Transverse colon (tissue), 4 donors: ENCODE data around the gene CT45A8. TPM values are rescaled to one million over a fixed set of nuclear protein-coding genes. Genes with fewer than 3 reads are reported as not detected.
"Not testable (repeated sequence)": the region's sequence is repeated elsewhere in the genome, so short reads cannot be mapped to it uniquely, and the experiment has no call there.

ENCODE experiments used
- DNase-seq: peaks from one replicate; pipeline ENCODE4 v3.0.0-alpha.2; 2019
- H3K27ac ChIP-seq, 4 donors: fragments of 200-600 bp; sonication (generic); 2 replicates each; pipeline ENCODE4 v1.5.1; 2016 to 2018; ENCODE audit warnings: inconsistent platforms in 4 of 4
- H3K27me3 ChIP-seq: fragments of 200-600 bp; sonication (generic); 2 replicates; pipeline ENCODE4 v1.5.1; 2017; ENCODE audit warnings: inconsistent platforms
- H3K36me3 ChIP-seq, 4 donors: fragments of 200-600 bp; sonication (generic); 2 replicates each; pipeline ENCODE4 v1.5.1; 2017 to 2019; ENCODE audit warnings: inconsistent platforms in 4 of 4
- H3K4me1 ChIP-seq, 4 donors: fragments of 200-600 bp; sonication (generic); 2 replicates each; pipeline ENCODE4 v1.5.1; 2017 to 2020; ENCODE audit warnings: inconsistent platforms in 4 of 4
- H3K4me3 ChIP-seq, 4 donors: fragments of 200-600 bp; sonication (generic); 1 replicate in 1 of 4; 2 replicates in 3 of 4; pipeline versions ENCODE4 v1.5.1 to v1.6.1; 2017 to 2019; ENCODE audit warnings: inconsistent platforms in 4 of 4
- H3K9me3 ChIP-seq, 2 donors: fragments of 200-600 bp; sonication (generic); 2 replicates each; pipeline ENCODE4 v1.5.1; 2017 to 2019; ENCODE audit warnings: inconsistent platforms in 2 of 2
- CTCF ChIP-seq, 5 experiments: fragments of 200-600 bp in 3 of 5; fragments of 450-650 bp in 2 of 5; sonication (generic) in 3 of 5; IDR thresholded peaks; 1 replicate in 2 of 5; 2 replicates in 3 of 5; pipeline ENCODE4 v1.5.1; 2016 to 2017; ENCODE audit warnings: antibody characterized with exemption in 5 of 5, inconsistent platforms in 3 of 5, mild to moderate bottlenecking in 2 of 5, moderate library complexity in 1 of 5
- EP300 ChIP-seq: sonication (generic); formaldehyde crosslinking; IDR thresholded peaks from one replicate; pipeline ENCODE4 v1.6.1; 2017; ENCODE audit warnings: antibody characterized with exemption, low read depth
- POLR2A ChIP-seq: fragments of 450-650 bp; IDR thresholded peaks from one replicate; pipeline ENCODE4 v1.6.1; 2016; ENCODE audit warnings: antibody characterized with exemption, mild to moderate bottlenecking, moderate library complexity
- POLR2AphosphoS5 ChIP-seq, 3 donors: sonication (generic); formaldehyde crosslinking; IDR thresholded peaks; one replicate each; pipeline ENCODE4 v1.6.1; 2016; ENCODE audit warnings: antibody characterized with exemption in 3 of 3
- WGBS, 2 donors: methylation state at CpG; one replicate each; pipeline ENCODE4 v1.1.5; 2018; ENCODE audit warnings: low coverage in 1 of 2; 5-methylcytosine and 5-hydroxymethylcytosine counted together
- in situ Hi-C, 4 donors: fragments of 200-750 bp; cut with MboI; loops; one replicate each; pipeline versions ENCODE4 v1.15.0 to v1.15.1; 2017; ENCODE audit warnings: low sequenced_read_pairs in 3 of 4, low pct_ligation_motif_present in 1 of 4, low pct_unique_long_range_greater_than_20kb in 1 of 4
- intact Hi-C: fragments of 100-400 bp; cut with DNase I; formaldehyde crosslinking; loops from one replicate; pipeline ENCODE4 v1.15.1; 2023; ENCODE audit warnings: low total_unique reads
- total RNA-seq, 4 donors: library from RNA; depleted of rRNA; stranded (reverse); fragments of >200 nt; gene quantifications; one replicate each; pipeline ENCODE4 v1.1.0, GENCODE V29; 2016

Gene CT45A8
- total RNA-seq = not detected

GRCh38 chrX:135854438-135854837, at the start of gene CT45A8:
TSS of gene CT45A8 (minus strand) at chrX:135854538. CDS start at chrX:135850783, 3,755 bp downstream.
- H3K27ac ChIP-seq, H3K9me3 ChIP-seq, H3K27me3 ChIP-seq, DNase-seq, intact Hi-C loops, in situ Hi-C loops, H3K36me3 ChIP-seq, H3K4me1 ChIP-seq, H3K4me3 ChIP-seq: not testable (repeated sequence)
- WGBS, 2 donors = no CpG with 5 or more reads among the region's 17 CpGs

GRCh38 chrX:135893294-135893817, 39.0 kb upstream of the CT45A8 start, which contains the start of the genes CT45A10 and SAGE1:
TSS of gene CT45A10 (minus strand) at chrX:135893444. CDS start at chrX:135885344, 8,100 bp downstream.
TSS of gene SAGE1 (plus strand) at chrX:135893716. CDS start at chrX:135896243, 2,527 bp downstream.
- WGBS, 2 donors = 86% methylated on average over 22 of the region's 22 CpGs; no CpG with 5 or more reads in 1 of the 2 donors
- intact Hi-C loops = no loop called here
- no peaks in the 10 kb centered on the region for H3K36me3 ChIP-seq
- no peaks in the 10 kb centered on the region for H3K27me3 ChIP-seq
- H3K4me3 ChIP-seq = no peak within 1 kb of the TSS
- DNase-seq = no peak
- H3K9me3 ChIP-seq = no peaks in the 10 kb centered on the region
- in situ Hi-C loops = no loop called here
- H3K4me1 ChIP-seq = no peaks in the 10 kb centered on the region
- no peak within 1 kb of the TSS for H3K27ac ChIP-seq
- no peak for TF ChIP-seq POLR2A
- no peak for TF ChIP-seq POLR2AphosphoS5 (IDR thresholded peaks at IDR 0.05)
- TF ChIP-seq CTCF (IDR thresholded peaks at IDR 0.05) = no peak
- TF ChIP-seq EP300 = no peak

GRCh38 chrX:135892781-135893180, 38.4 kb upstream of the CT45A8 start:
- intact Hi-C loops = no loop called here

GRCh38 chrX:135890087-135890585, 35.8 kb upstream of the CT45A8 start:
- H3K4me3 ChIP-seq = no peak overlapping the region
- intact Hi-C loops = no loop called here
- H3K4me1 ChIP-seq = no peaks in the 10 kb centered on the region
- DNase-seq = no peak
- 20 to 86% methylated on average over 1 to 14 of the region's 14 CpGs for whole genome bisulfite sequencing, 2 donors
- H3K36me3 ChIP-seq = no peaks in the 10 kb centered on the region
- H3K27me3 ChIP-seq = no peaks in the 10 kb centered on the region
- no peak overlapping the region for H3K27ac ChIP-seq
- no peaks in the 10 kb centered on the region for H3K9me3 ChIP-seq
- in situ Hi-C loops = no loop called here
- no peak for TF ChIP-seq CTCF (IDR thresholded peaks at IDR 0.05)
- no peak for TF ChIP-seq EP300
- TF ChIP-seq POLR2A = no peak
- no peak for TF ChIP-seq POLR2AphosphoS5 (IDR thresholded peaks at IDR 0.05)

More at GRCh38 chrX:135892781-135893180, 38.4 kb upstream of the CT45A8 start:
- 91% methylated on average over 7 of the region's 11 CpGs; no CpG with 5 or more reads in 1 of the 2 donors for WGBS, 2 donors
- H3K36me3 ChIP-seq = no peaks in the 10 kb centered on the region
- H3K9me3 ChIP-seq = no peaks in the 10 kb centered on the region
- no peaks in the 10 kb centered on the region for H3K4me1 ChIP-seq
- DNase-seq = no peak
- H3K27me3 ChIP-seq = no peaks in the 10 kb centered on the region
- in situ Hi-C loops = no loop called here
- TF ChIP-seq POLR2A (no peak), CTCF (IDR thresholded peaks at IDR 0.05) (no peak)
- no peak overlapping the region for H3K4me3 ChIP-seq
- H3K27ac ChIP-seq = no peak overlapping the region

- DNase-seq, intact Hi-C loops, H3K27me3 ChIP-seq, H3K4me1 ChIP-seq, H3K4me3 ChIP-seq, H3K9me3 ChIP-seq, H3K27ac ChIP-seq, H3K36me3 ChIP-seq, in situ Hi-C loops: not testable (repeated sequence)
- 67 to 90% methylated on average over 2 to 14 of the region's 15 CpGs for WGBS, 2 donors
These were observed 34.6 kb upstream of the CT45A8 start for GRCh38 chrX:135888976-135889375.

GRCh38 chrX:135888230-135888629, 33.9 kb upstream of the CT45A8 start:
- H3K27me3 ChIP-seq, DNase-seq, in situ Hi-C loops, intact Hi-C loops, H3K36me3 ChIP-seq, H3K4me3 ChIP-seq, H3K27ac ChIP-seq, H3K4me1 ChIP-seq, H3K9me3 ChIP-seq: not testable (repeated sequence)
- 93% methylated on average over 12 of the region's 18 CpGs; no CpG with 5 or more reads in 1 of the 2 donors for WGBS, 2 donors

GRCh38 chrX:135882741-135883140, 28.4 kb upstream of the CT45A8 start:
- DNase-seq, H3K4me3 ChIP-seq, H3K4me1 ChIP-seq, H3K27ac ChIP-seq, H3K36me3 ChIP-seq, H3K27me3 ChIP-seq, intact Hi-C loops, H3K9me3 ChIP-seq, in situ Hi-C loops: not testable (repeated sequence)
- 48 to 69% methylated on average over 3 to 5 of the region's 5 CpGs for WGBS, 2 donors

GRCh38 chrX:135871712-135872111, 17.4 kb upstream of the CT45A8 start, which contains the start of gene CT45A9:
TSS of gene CT45A9 (minus strand) at chrX:135871812. CDS start at chrX:135868061, 3,751 bp downstream.
- H3K27ac ChIP-seq, H3K4me1 ChIP-seq, DNase-seq, H3K27me3 ChIP-seq, H3K9me3 ChIP-seq, intact Hi-C loops, in situ Hi-C loops, H3K4me3 ChIP-seq, H3K36me3 ChIP-seq: not testable (repeated sequence)
- no CpG with 5 or more reads among the region's 17 CpGs for WGBS, 2 donors
